ENCODE results near the gene PYGB.

Gene PYGB

GRCh38 chr20:25293910-25294458, 46.1 kb downstream of the PYGB start:
- no peak overlapping the region for H3K4me3 ChIP-seq (ENCODE audit: low read depth, low read length)

- H3K4me3 ChIP-seq (ENCODE audit: low read depth, low read length), result no peak overlapping the region
Measured at GRCh38 chr20:25294459-25295385, 46.8 kb downstream of the PYGB start.

GRCh38 chr20:25295386-25296093, 47.7 kb downstream of the PYGB start:
- no peak overlapping the region for H3K4me3 ChIP-seq (ENCODE audit: low read depth, low read length)

- no peak overlapping the region for H3K4me3 ChIP-seq (ENCODE audit: low read depth, low read length)
Measured at GRCh38 chr20:25296094-25297093, 48.5 kb downstream of the PYGB start.

GRCh38 chr20:25297141-25297905, 49.4 kb downstream of the PYGB start:
- H3K4me3 ChIP-seq (ENCODE audit: low read depth, low read length), result no peak overlapping the region

- H3K4me3 ChIP-seq (ENCODE audit: low read depth, low read length), result no peak overlapping the region
Measured at GRCh38 chr20:25299806-25300205, 51.9 kb downstream of the PYGB start.

- no peak overlapping the region for H3K4me3 ChIP-seq (ENCODE audit: low read depth, low read length)
Measured at GRCh38 chr20:25300496-25301170, 52.7 kb downstream of the PYGB start.

- H3K4me3 ChIP-seq (ENCODE audit: low read depth, low read length), result no peak overlapping the region
Measured at GRCh38 chr20:25301357-25301920, 53.6 kb downstream of the PYGB start.

GRCh38 chr20:25302596-25302995, 54.7 kb downstream of the PYGB start:
- H3K4me3 ChIP-seq (ENCODE audit: low read depth, low read length), result no peak overlapping the region

GRCh38 chr20:25303292-25304024, 55.6 kb downstream of the PYGB start:
- H3K4me3 ChIP-seq (ENCODE audit: low read depth, low read length), result no peak overlapping the region

- no peak overlapping the region for H3K4me3 ChIP-seq (ENCODE audit: low read depth, low read length)
Measured at GRCh38 chr20:25304025-25304549, 56.2 kb downstream of the PYGB start.

- H3K4me3 ChIP-seq (ENCODE audit: low read depth, low read length), result no peak overlapping the region
Measured at GRCh38 chr20:25306991-25307903, 59.4 kb downstream of the PYGB start.

GRCh38 chr20:25308083-25308491, 60.2 kb downstream of the PYGB start:
- no peak overlapping the region for H3K4me3 ChIP-seq (ENCODE audit: low read depth, low read length)

GRCh38 chr20:25308671-25309394, 60.9 kb downstream of the PYGB start:
- H3K4me3 ChIP-seq (ENCODE audit: low read depth, low read length), result no peak overlapping the region

GRCh38 chr20:25309395-25310267, 61.7 kb downstream of the PYGB start:
- H3K4me3 ChIP-seq (ENCODE audit: low read depth, low read length), result no peak overlapping the region

All from iPS-11a (cell line).